22Rv1 (cell line): ENCODE data around the gene EPHA6.

Experiments
- CTCF ChIP-seq: fragments of 450-650 bp; IDR thresholded peaks from 2 replicates; pipeline ENCODE4 v1.5.1; 2017; ENCODE audit warnings: mild to moderate bottlenecking
- ZFX ChIP-seq: fragments of 450-650 bp; IDR thresholded peaks from 2 replicates; pipeline ENCODE4 v1.6.1; 2017; ENCODE audit warnings: antibody characterized with exemption, borderline replicate concordance

GRCh38 chr3:96900031-96900430 lies 85.6 kb downstream of the EPHA6 start:
- TF ChIP-seq CTCF (no peak), ZFX (no peak)
